Esophagus muscularis mucosa (tissue), 4 donors: ENCODE results near the gene C6orf62.

Source experiments
- CTCF ChIP-seq, 3 experiments: fragments of 200-600 bp in 2 of 3; fragments of 450-650 bp in 1 of 3; sonication (generic) in 2 of 3; IDR thresholded peaks; one replicate each; pipeline ENCODE4 v1.5.1; 2017 to 2019; ENCODE audit warnings: antibody characterized with exemption in 3 of 3, mild to moderate bottlenecking in 2 of 3, moderate library complexity in 1 of 3
- EP300 ChIP-seq: sonication (generic); formaldehyde crosslinking; IDR thresholded peaks from one replicate; pipeline ENCODE4 v1.6.1; 2017; ENCODE audit warnings: antibody characterized with exemption
- POLR2A ChIP-seq: fragments of 450-650 bp; IDR thresholded peaks from one replicate; pipeline ENCODE4 v1.6.1; 2017; ENCODE audit warnings: antibody characterized with exemption, moderate library complexity, mild to moderate bottlenecking, low read depth
- POLR2AphosphoS5 ChIP-seq, 2 donors: sonication (generic); formaldehyde crosslinking; IDR thresholded peaks; one replicate each; pipeline ENCODE4 v1.6.1; 2017; ENCODE audit warnings: antibody characterized with exemption in 2 of 2

- TF ChIP-seq POLR2A (no peak), CTCF (IDR thresholded peaks at IDR 0.05) (no peak), EP300 (no peak), POLR2AphosphoS5 (IDR thresholded peaks at IDR 0.05) (no peak)
These were observed 22.9 kb downstream of the C6orf62 start for GRCh38 chr6:24696097-24696496.
